Ovary (tissue), 3 donors: ENCODE measurements around the gene ARHGAP18.

Experiments
- CTCF ChIP-seq, 3 donors: fragments of 450-650 bp in 2 of 3; fragments of 200-600 bp in 1 of 3; IDR thresholded peaks; one replicate each; pipeline versions ENCODE4 v1.5.1 to v1.8.0; 2016 to 2022; ENCODE audit warnings: antibody characterized with exemption in 3 of 3, mild to moderate bottlenecking in 1 of 3
- POLR2A ChIP-seq: fragments of 450-650 bp; IDR thresholded peaks from one replicate; pipeline ENCODE4 v1.6.1; 2017; ENCODE audit warnings: antibody characterized with exemption, mild to moderate bottlenecking, moderate library complexity
- donor health status: DM: no; HTN: no; CAD: no.

GRCh38 chr6:129597023-129597713 lies 112.8 kb downstream of the ARHGAP18 start:
- no peak for TF ChIP-seq CTCF (IDR thresholded peaks at IDR 0.05)
- TF ChIP-seq POLR2A = no peak
